GM12892 (cell line): Measurements from ENCODE around the gene ANKUB1.

Source experiments
- POLR2A ChIP-seq: IDR thresholded peaks from 2 replicates; pipeline ENCODE4 v1.6.1; 2011; ENCODE audit warnings: low read depth, low read length, control low read depth
- POLR2AphosphoS5 ChIP-seq: IDR thresholded peaks from 2 replicates; pipeline ENCODE4 v1.6.1; 2011; ENCODE audit warnings: low read depth, low read length, control low read depth

DNA sequence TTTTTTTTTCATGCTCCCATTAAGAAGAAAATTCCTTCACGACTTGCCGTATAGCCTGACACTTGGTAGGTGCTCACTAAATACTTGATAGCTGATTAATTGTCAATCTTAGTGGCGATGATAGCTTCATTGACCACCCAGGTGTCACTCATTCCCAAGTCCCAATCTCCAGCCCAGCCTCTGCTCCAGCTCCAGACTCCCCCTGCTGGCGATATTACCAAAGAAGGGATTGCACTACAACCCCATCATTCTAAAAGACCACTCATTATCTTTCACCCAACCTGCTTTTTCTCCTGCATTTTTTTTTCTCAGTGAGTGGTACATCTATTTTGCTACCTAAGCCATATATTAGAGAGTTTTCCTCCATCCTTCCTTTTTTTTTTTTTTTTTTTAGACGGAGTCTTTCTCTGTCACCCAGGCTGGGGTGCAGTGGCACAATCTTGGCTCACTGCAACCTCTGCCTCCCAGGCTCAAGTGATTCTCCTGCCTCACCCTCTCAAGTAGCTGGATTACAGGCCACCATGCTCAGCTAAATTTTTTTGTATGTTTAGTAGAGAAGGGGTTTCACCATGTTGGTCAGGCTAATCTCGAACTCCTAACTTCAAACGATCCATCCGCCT lies 20.6 kb downstream of the ANKUB1 start:
- TF ChIP-seq POLR2A (no peak), POLR2AphosphoS5 (no peak)
